ENCODE data around the gene ADAMTS17.

- TF ChIP-seq, protein P1, sequence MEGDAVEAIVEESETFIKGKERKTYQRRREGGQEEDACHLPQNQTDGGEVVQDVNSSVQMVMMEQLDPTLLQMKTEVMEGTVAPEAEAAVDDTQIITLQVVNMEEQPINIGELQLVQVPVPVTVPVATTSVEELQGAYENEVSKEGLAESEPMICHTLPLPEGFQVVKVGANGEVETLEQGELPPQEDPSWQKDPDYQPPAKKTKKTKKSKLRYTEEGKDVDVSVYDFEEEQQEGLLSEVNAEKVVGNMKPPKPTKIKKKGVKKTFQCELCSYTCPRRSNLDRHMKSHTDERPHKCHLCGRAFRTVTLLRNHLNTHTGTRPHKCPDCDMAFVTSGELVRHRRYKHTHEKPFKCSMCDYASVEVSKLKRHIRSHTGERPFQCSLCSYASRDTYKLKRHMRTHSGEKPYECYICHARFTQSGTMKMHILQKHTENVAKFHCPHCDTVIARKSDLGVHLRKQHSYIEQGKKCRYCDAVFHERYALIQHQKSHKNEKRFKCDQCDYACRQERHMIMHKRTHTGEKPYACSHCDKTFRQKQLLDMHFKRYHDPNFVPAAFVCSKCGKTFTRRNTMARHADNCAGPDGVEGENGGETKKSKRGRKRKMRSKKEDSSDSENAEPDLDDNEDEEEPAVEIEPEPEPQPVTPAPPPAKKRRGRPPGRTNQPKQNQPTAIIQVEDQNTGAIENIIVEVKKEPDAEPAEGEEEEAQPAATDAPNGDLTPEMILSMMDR (conservative IDR thresholded peaks at IDR 0.05) = no peak
- no peak for TF ChIP-seq ZFX (IDR thresholded peaks at IDR 0.05)
Observed at GRCh38 chr15:100221471-100222348, 120.1 kb downstream of the ADAMTS17 start.
